ENCODE measurements around the gene FGF2.

The FGF2 gene

GRCh38 chr4:122815248-122815647 lies 11.4 kb upstream of the FGF2 start:
- DNase-seq (ENCODE audit: low spot score): no peak
- no peak for TF ChIP-seq CTCF (IDR thresholded peaks at IDR 0.05; ENCODE audit: extremely low read depth, missing control alignments)

- no peak for TF ChIP-seq CTCF (IDR thresholded peaks at IDR 0.05; ENCODE audit: extremely low read depth, missing control alignments)
- DNase-seq (ENCODE audit: low spot score): no peak
These were observed 10.2 kb upstream of the FGF2 start for GRCh38 chr4:122816476-122816875.

- no peak for TF ChIP-seq CTCF (IDR thresholded peaks at IDR 0.05; ENCODE audit: extremely low read depth, missing control alignments)
- no peak for DNase-seq (ENCODE audit: low spot score)
These were observed 6.8 kb upstream of the FGF2 start for GRCh38 chr4:122819708-122820449.

GRCh38 chr4:122821092-122821491 lies 5.5 kb upstream of the FGF2 start:
- no peak for DNase-seq (ENCODE audit: low spot score)
- TF ChIP-seq CTCF (IDR thresholded peaks at IDR 0.05; ENCODE audit: extremely low read depth, missing control alignments): no peak

GRCh38 chr4:122822466-122822865 lies 4.2 kb upstream of the FGF2 start:
- DNase-seq (ENCODE audit: low spot score): no peak
- TF ChIP-seq CTCF (IDR thresholded peaks at IDR 0.05; ENCODE audit: extremely low read depth, missing control alignments): no peak

- TF ChIP-seq CTCF (IDR thresholded peaks at IDR 0.05; ENCODE audit: extremely low read depth, missing control alignments): no peak
- no peak for DNase-seq (ENCODE audit: low spot score)
These were observed 3.2 kb upstream of the FGF2 start for GRCh38 chr4:122823476-122823875.

GRCh38 chr4:122824616-122825015 lies 2.0 kb upstream of the FGF2 start:
- no peak for TF ChIP-seq CTCF (IDR thresholded peaks at IDR 0.05; ENCODE audit: extremely low read depth, missing control alignments)
- no peak for DNase-seq (ENCODE audit: low spot score)

Measured in GM20000 (cell line).